Erythroblast (primary cell): ENCODE results near the gene FOXB2.

Experiments used
- GATA1 ChIP-seq: IDR thresholded peaks from 2 replicates; pipeline ENCODE4 v1.6.1; 2011; ENCODE audit warnings: low read depth, mild to moderate bottlenecking, control low read depth, low read length, moderate library complexity
- POLR2A ChIP-seq: IDR thresholded peaks from 2 replicates; pipeline ENCODE4 v1.6.1; 2011; ENCODE audit warnings: mild to moderate bottlenecking, low read length

- TF ChIP-seq POLR2A (no peak), GATA1 (no peak)
Observed at GRCh38 chr9:77014597-77015263, 4.7 kb upstream of the FOXB2 start.
